Myometrial cell (primary cell): ENCODE data around the gene EFCAB11. TPM values are rescaled to one million over a fixed set of nuclear protein-coding genes. Genes with fewer than 3 reads are reported as not detected.

Experiments used
- total RNA-seq: library from RNA; depleted of rRNA; stranded (reverse); fragments of >200 nt; gene quantifications from 2 replicates; pipeline ENCODE4 v1.2.3, GENCODE V29; 2015

Gene EFCAB11, protein sequence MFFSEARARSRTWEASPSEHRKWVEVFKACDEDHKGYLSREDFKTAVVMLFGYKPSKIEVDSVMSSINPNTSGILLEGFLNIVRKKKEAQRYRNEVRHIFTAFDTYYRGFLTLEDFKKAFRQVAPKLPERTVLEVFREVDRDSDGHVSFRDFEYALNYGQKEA
- total RNA-seq = 2.3 and 14.4 TPM in 2 replicates

GRCh38 chr14:89954070-89955021 is at the start of gene EFCAB11:
TSS of gene EFCAB11 (minus strand) at chr14:89954730. CDS start at chr14:89954660, 70 bp downstream.

GRCh38 chr14:89955745-89956660 is 1.5 kb upstream of the EFCAB11 start, which contains the start of gene TDP1:
TSS of gene TDP1 (plus strand) at chr14:89955927. CDS start at chr14:89963115, 7,188 bp downstream.

Other genes with a start within 250 kb of the EFCAB11 start
- gene TDP1, start 1.2 kb upstream of the EFCAB11 start, total RNA-seq = 27.3 and 35.2 TPM in 2 replicates
- not detected in 2 replicates for gene KCNK13, start 107.3 kb upstream of the EFCAB11 start, total RNA-seq